ENCODE data around the gene TP53I13.
A peak's percentile ranks its signal among the peaks of the same experiment; 100 is the strongest.

The TP53I13 gene

DNA sequence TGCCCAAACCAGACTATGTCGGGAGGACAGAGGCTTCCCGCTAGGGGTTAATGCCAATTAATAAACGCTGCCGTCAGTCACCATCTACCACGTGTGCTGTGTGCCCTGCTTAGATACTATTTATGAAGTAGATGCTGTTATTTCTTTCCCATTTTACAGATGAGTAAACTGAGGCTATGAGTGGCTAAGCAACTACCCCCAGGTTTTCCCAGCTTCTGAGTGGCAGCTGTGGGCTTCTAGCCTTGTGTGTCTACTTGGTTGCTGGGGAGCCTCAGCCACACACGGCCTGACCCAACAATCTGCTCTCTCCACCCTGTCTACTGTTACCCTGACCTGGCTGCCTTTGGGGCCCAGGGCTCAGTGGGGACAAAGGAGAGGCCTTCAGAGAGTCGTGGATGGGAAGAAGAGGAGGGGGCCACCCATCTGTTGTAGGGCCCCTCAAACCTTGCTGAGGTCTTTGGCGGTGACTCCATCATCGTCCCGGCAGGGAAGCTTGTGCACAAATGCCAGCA, 13.8 kb downstream of the TP53I13 start:
- no peak for DNase-seq

DNA sequence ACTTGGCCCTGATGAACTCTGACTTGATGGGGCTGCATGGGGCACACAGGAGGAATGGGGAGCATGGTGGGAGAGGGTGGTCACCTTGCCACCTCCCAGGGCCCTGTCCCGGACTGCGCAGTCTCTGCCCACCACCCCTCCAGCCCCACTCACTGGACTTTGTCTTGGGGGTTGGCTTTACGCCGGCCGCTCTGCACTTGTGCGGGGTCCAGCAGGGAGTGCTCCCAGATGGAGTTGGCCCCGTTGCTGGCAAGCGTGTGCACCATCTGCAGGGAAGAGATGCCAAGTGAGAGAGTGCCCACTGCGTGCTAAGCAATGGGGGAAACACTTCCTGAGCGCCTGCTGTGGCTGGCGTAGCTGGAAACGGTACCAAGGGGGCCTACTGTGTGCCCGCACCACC, 14.3 kb downstream of the TP53I13 start:
- no peak for DNase-seq

DNA sequence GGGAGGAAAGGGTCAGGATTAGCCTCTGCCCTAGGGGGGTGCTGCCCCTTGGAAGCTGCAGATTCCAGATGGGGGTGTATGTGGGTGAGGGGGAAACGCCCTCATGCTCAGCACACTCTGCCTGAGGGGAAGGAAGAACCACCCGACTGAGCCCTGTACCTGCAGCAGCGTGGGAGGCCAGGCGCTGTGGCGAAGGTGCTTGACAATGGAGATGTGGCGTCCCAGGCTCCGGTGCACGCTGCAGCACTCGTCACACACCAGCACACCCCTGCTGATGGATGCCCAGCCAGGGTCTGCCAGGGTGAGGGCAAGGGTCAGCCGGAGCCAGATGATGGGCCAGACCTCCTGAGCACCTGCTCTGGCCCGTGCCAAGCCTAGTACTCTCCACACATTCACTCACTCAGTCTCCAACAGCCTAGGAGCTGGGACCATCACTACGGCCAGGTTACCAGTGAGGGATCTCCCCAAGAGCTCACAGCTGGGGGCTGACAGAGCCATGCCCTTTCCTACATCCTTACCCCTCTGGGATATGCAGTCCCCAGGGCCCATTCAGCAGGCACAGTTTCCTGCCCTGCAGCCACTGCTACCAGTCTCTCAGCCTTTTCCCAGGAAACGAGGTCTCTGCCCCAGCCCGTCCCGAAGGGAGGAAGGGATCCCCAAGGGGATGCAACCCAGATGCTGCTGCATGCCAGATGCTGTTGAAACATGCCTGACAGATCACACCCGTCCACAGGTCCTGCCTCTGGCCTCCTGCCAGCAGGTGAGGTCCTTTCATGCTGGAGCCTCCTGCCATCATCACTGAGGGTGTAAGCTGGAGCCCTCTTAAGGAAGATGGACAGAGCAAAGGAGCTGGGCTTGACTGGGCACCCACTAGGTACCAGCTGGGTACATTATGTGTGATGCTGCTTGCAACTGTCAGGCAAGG, 15.1 kb downstream of the TP53I13 start:
- DNase-seq = no peak

DNA sequence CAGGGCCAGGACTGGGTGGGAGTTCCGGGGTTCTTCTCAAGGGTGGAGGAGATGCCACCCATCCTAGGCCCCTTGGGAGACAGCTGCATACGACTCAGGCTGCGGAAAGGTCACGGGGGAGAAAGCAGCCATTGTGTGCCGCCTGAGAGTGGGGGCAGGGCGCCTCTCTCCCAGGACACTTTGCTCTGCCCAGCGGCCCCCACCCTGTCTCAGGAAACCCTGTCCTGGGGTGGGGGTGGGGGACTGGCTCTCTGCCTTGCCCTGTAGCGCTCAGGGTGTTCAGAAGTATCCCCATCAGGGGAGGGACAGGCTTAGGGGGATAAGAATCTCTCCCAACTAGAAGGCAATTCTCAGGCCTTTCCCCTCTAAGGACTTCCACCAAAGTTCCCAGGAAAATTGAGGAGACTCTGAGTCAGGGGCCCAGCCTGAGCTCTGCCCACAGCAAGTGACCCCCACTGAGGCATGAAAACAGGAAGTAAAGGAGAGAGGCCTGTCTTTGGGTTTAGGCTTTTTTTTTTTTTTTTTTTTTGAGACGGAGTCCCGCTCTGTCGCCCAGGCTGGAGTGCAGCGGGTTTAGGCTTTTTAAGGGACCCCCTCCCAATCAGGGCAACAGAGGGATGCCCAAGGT, 16.1 kb downstream of the TP53I13 start:
- DNase-seq = no peak

DNA sequence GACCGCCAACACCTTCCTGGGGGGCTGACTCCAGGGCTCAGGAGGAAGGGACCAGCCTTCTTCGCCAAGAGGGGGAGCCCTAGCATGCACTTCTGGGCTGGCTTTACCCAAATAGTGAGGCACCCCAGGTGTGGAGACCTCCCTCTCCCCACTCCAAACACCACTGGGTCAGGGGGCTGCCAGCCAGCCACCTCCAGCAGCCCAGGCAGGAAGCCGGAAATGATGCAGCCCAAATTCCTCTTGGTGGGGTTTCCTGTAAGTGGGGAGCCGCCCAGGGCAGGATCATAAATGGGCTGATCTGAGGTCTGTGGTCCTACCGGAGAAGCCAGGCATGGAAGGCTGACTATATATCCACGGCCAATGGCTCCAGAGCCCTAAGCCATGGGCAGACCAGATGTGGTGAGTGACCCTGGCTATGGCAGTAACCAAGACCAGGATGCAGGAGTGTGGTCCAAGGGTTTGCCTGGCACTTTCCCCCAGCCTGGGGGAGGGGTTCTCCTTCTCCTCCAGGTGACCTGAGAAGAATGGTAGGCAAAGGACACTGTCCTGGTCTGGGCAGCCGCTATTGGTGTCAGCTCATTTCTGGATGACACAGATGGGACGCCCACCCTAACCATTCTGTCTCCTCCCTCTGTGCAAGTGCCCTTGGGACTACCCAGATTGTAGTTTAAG, 16.7 kb downstream of the TP53I13 start:
- DNase-seq = no peak

DNA sequence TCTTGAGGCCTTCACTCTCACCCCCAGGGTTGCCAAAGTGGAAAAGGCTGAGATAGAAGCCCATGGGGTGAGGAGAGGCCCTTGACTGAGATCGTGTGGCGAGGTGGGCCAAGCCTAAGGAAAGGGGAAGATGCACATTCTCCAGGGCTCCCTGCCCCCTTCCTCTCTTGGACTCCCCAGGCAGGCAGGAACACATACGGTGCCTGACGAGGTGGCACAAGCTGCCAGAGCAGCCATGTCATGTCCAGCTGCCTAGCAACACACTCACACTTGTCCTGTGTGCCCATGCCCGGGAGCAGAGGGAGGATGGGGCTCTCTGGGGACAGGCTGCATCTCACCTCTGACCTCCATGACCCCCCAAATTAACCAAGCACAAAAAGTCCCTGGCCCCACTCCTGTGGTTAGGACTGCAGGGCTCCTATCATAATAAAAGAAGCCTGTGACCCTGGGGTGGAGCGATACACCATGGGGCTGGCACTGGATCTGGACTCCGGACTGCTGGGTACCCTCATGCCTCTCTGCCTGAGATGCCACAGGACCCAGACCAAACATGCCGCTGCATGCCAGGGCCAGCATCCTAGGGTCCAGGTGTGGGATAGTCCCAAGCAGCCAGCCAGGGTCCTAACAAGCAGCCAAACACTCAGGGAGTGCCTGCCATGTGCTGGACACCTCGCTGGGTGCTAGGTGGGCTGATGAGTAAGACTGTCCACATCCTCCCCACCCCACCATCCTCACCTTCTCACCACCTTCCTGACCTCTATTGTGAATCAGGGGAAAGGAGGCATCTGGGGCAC, 18.4 kb downstream of the TP53I13 start:
- no peak for DNase-seq

DNA sequence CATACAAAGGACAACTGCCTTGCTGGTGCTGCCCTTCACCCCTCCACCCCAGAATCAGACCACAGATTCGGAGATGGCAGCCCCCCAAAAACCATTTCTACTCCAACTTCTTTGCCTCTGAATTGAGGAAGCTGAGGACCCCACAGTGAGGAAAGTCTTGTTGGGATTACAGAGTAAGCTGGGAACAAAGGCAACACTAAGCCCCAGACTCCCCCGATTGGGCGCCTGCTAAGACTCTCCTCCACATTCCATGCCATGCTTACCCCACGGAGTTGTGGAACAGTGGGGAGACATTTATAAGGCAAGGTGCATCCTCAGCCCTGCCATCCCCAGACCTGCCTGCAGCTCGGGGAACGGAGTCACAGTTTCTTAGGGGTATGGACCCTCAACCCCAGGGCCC, 19.1 kb downstream of the TP53I13 start:
- DNase-seq = no peak

DNA sequence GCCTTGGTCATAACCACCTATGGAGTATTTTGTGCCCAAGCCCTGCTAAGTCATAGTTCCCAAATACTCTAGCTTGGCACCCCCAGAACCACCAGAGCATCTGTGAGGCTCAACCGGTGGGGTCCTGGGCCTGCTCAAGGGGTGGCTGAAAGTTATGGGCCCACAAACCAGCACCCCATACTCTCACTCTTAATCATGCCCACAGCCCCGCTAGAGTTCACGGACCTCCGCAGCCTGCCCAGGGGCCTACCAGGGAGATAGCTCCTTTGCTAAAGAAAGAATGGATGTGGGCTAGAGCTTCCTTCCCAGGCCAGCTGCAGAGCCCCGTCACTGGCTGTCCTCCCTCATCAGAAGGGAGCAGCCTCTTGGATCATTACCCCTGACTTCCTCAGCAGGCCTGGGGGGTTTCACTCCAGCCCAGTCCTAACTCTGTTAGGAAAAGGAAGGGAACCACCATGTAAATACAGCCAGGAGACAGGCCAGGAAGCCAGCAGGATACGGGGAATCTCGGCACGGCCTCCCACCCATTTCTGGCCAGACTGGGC, 19.6 kb downstream of the TP53I13 start:
- DNase-seq = no peak

DNA sequence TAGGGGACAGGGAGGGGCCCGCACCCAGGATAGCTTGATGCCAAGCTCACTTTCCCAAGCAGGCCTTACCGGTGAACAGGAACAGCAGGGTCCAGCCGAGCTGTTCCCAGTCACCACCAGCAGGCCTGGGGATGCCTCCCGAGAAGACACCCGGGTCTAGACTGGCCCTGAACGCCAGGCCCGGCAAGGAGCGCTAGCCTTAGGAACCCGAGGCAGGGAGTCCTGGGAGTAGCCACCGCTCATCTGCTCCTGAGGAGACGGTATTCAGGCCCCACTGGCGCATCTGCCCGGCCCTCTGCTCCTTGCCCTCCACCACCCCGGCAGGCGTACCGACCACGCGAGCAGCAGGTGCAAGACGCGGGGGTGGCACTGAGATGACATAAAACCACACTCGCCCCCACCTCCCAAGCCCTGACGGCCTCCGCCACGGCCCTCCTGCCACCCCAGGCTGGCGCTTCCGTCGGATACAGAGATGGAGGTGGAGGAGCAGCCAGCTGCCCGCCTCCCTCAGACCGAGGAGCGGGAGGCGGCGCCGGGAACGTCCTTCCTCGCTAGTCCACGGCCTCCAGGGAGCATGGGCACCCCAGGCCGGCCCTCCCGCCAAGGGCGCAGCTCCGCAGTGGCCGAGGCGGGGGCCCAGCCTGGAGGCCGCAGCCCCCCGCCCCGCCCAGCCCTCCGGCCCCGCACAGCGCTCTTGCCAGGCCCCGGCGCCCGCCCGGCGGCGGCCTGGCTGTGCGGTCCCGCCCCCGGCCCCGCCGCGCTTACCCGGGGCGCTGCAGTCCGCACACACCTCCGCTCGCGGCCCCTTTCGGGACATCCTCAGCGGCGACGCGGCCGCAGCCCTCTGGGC, 20.3 kb downstream of the TP53I13 start:
- peak; percentile 61 for DNase-seq

DNA sequence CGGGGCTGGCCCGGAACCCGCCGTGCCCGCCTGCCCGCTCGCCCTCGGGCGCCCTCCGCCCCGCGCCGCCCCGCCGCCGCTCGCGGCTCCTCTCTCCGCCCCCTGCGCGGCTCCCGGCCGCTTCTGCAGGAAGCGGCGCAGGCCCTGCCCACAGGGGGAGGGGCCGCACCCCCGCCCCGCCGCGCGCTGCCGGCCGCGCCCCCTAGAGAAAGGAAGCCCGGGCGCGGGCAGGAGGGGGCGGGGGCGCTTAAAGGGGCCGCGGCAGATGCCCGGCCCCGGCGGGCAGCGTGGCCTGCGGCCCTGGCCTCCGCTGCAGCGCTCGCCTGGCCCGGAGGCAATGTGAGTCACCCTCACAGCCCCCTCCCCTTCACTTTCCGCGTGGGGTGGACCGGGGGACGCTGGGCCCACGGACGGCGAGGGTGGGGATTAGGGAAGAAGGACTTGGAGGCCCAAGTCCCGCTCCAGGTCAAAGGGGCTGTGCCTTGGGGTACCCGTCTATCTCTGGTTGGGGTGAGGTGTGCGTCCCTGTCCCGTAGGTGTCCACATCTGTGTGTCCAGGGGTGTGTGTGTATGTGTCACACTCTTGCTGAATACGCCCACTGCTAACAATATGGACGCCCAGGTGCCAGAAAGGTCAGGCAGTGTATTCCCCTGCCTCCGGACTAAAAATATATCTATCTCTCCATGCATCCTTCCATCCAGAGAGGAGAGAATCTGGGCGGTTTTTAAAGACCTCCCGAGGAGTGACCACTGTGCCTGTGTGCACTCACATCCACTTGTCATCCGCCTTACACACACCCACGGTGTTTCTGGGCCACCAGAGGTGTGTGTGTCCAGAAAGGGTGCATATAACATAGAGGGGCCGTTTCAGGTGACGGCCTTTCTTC, 21.3 kb downstream of the TP53I13 start, which contains the start of gene GIT1:
Gene GIT1 (minus strand): TSS at position 125 of the 887 bp plus-strand sequence. CDS start 270 bp downstream, outside the sequence.
- peak; percentile 87 for DNase-seq

DNA sequence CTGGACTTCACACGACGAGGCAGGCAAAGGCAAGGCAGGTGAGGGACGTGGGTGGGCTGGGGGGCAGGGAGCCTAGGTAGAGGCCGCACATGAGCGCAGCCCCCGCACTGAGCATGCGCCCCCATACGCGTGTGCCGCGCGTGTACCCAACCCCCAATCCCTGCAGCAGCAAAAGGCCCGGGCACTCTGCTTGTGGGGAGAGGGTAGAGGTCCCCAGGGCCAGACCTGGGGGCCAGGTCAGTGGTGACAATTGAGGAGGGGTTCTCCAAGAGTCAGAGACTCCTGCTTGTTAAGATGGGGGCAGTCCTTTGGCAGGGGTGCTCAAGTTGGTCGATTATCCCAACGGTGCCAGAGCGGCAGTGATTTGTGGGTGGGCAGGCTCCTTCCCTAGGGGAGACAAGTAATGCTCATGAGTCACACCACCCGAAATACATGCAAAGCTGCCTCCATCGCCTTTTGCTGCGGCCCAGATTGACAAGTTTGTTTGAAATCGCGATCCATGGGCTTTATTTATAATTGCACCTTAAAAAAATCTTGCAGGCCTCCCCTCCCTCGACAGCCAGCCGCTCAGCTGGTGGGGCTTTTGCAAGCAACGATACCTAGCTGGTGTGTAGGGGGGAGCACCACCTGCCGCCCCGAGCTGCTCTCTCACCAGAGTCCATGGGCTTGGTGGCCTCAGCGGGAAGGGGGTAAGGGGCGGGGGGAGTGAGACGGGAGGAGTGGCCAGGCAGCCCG, 22.1 kb downstream of the TP53I13 start:
- DNase-seq = peak; percentile 45

DNA sequence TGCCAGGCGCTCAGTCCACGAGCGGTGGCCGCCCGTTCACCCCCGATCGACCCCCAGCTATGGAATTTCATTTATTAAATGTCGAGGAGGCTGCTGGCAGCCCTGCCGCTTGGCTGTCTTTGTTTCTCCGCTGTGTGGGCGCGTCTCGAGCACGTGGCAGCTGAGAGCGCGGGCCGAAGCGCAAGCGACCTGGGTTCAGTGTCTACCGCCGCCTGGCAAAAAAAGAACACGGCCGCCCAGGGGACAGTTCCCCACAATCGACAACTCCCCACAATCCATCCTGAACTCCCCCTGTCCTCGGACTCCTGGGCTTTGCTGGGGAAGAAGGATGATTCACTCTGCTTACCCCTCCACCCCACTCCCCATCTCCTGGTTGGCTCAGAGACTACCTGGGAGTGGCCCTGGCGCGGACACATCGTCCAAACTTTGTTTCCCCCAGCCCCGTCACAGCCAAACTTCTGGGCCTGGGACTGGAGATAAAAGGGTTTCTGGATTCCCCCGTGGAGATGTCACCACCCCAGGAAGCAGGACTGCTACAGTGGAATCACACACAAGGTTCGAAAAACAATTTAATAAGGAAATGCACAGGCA, 22.7 kb downstream of the TP53I13 start:
- peak; percentile 75 for DNase-seq

DNA sequence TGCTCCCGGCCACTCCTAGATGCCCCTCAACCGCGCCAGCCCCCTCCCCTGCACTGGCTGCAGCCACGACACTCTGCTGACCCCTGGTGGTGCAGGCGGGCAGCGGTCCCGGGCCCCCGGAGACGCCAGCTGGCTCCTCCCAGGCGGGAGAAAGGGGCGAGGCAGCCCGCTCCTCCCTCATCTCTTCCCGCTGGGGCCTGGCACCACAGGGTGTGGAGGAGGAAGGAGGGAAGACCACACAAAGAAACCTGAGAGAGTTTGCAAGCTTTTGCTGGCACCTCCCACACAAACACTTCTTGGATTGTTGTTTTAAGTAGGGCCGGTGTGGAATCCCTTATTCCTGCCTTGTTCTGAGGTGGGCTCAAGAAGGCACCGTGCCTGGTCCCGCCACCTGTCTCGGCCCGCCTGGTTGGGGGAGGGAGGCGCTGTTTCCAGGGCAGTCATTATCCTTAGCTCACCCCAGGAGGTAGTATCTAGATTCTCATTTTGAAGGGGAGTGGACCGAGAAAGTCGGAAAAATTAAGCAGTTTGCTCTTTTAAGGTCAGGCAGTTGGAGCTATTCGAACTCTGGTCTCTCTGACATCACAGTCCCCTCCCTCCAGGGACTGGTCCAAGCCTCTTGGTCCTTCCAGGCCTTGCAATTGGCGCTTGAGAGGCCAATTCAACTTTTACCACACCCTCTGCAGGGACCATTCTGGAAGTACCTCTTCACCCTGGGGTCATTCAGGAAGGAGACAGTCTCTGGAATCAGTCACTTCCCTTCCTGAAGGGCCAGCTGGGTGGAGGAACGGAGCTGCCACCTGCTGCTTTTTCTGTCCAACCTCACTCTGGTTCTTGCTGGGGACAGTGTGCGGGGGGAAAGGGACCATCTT, 23.5 kb downstream of the TP53I13 start:
- DNase-seq = peak; percentile 90

DNA sequence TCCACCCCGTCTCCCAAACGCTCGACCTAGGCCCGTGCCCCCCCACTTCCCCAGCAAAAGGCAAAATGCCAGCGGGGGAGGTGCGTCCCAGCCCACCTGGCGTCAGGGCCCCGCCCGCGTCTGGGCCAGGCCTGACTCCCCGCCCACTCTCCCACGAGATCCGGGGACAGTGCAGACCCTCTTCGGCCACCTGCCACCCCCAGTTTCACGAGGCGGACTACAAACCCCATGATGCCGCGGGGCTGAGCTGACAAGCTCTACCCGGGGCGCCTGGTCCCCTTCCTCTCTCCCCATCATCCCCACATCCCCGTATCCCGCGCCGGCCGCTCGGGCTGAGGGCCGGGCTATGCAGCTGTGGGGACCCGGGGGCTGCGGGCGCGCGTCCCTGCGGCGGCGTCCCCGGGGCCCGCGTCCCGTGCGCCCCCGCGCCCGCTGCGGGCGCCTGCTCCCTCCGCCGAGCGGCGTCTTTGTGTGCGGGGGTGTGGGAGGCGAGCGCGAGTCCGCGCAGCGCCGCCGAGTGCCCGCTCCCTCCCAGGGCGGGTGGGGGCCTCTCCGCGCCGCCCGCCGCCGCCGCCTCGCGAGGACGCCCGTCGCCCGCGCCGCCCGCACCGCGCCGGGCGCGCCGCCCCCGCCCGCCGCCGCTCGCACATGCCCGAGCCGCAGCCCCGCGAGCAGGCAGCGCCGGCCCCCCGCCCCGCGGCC, 24.5 kb downstream of the TP53I13 start, which contains the start of gene ANKRD13B:
Gene ANKRD13B (plus strand): TSS at position 283 of the 702 bp plus-strand sequence. CDS start 490 bp downstream, outside the sequence.
- peak; percentile 68 for DNase-seq

DNA sequence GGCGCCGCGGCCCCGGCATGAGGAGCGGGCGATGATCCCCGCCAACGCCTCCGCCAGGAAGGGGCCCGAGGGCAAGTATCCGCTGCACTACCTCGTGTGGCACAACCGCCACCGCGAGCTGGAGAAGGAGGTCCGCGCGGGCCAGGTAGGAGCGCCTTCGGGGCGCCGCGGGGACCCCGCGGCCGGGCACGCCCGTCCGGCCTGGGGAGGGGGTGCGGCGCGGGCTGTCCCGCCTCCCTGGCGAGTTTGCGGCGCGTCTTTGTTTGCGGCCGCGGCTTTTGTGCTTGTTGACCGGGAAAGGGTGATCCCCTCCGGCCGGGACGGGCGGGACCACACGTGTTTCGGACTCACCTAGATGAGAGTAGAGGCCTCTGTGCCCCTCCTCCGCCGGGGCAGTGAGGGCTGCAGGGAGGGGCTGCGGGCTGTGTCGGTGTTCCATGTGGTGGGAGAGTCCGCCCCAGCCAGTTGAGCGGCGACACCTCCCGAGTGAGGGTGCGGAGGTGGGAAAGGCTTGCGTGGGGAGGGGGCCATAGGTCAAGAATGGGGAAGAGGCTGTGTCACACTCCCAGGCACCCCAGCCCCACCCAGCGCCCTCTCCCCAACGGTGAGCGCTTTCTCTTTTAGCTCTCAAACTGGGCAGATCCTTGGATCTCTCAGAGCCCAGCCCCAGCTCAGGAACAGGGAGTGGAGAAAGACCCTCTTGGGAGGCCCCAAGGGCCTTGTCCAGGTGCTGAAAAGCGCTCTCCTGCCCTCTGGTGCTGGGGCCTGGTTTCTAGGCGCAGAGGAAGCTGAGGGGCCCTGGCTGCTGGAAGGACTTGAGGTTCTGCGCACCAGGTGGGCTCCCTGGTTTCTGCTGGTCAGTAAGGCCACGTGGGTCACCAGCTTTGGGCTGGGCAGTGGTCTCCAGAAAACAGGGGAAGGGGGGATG, 25.4 kb downstream of the TP53I13 start:
- peak; percentile 52 for DNase-seq

DNA sequence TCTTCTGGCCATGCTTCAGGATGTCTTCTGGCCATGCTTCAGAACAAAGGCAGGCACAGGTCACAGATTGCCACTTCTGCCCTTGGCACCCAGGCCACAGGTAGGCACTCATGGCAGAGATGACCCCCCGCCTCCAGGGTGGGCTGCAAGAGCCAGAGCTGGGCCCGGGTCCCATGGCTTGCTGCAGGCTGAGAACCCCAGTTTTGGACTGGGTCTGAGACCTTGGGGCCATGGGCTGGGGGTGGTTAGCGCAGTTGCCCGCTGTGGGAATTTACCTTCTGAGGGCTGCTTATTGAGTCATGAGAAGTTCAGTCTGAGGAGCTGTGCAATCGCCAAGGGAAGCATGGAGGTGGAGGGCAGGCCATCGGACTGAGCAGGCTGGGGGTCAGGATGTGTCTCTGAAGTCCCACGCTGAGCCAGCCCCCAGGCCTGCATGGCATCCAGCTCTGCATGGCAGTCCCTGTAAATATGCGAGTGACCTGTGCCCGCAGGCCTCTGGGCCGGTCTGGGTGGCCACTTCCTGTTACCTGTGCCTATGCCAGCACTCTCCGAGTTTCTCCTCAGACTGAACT, 26.1 kb downstream of the TP53I13 start:
- no peak for DNase-seq

All from activated CD4-positive, alpha-beta T cell treated with anti-CD3 and anti-CD28 coated beads for 48 hours (primary cell).